ENCODE measurements around the gene NRDE2. TPM values are rescaled to one million over a fixed set of nuclear protein-coding genes. Genes with fewer than 3 reads are reported as not detected.

NRDE2 gene
- total RNA-seq, 2 experiments from 2014 or later, result 12.3 to 16.6 TPM

DNA sequence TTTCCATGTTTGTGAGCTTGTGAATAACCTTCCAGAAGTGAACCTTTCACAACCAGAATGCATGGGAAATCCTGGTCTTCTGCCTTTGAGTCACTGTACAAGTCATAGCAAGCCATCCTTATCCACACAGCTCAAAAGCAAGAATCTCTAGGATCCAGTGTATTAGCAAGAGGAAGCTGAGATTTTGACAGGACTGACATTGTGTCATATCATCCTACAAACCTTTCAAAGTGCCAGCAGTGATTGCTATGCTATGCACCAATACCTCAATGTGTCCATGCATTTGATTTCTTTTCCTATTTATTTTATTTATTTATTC, 13.5 kb upstream of the NRDE2 start:
- no peak overlapping the region for H3K27ac ChIP-seq (ENCODE audit: low read depth, low read length, poor library complexity, severe bottlenecking)
- intact Hi-C loops (cut with micrococcal nuclease; ENCODE audit: unreplicated experiment), result no loop called here
- H3K4me1 ChIP-seq (ENCODE audit: insufficient read depth, low read length, poor library complexity, severe bottlenecking), result no peaks in the 10 kb centered on the region
- H2AFZ ChIP-seq (ENCODE audit: low read length), result no peak overlapping the region
- DNase-seq (ENCODE audit: low spot score), result no peak
- H3K4me3 ChIP-seq (ENCODE audit: low read depth, low read length, poor library complexity, severe bottlenecking), result no peak overlapping the region
- BruUV-seq (replicated peaks), result no TSS peak
- H3K4me2 ChIP-seq (ENCODE audit: low read length), result no peak overlapping the region
- no peaks in the 10 kb centered on the region for H3K36me3 ChIP-seq (ENCODE audit: insufficient read depth, low read length)
- ChIA-PET POLR2A (no interaction called here), CTCF (ENCODE audit: unreplicated experiment) (no interaction called here)
- H3K79me2 ChIP-seq (ENCODE audit: insufficient read depth, low read depth, low read length), result no peaks in the 10 kb centered on the region
- TF ChIP-seq, protein P1, sequence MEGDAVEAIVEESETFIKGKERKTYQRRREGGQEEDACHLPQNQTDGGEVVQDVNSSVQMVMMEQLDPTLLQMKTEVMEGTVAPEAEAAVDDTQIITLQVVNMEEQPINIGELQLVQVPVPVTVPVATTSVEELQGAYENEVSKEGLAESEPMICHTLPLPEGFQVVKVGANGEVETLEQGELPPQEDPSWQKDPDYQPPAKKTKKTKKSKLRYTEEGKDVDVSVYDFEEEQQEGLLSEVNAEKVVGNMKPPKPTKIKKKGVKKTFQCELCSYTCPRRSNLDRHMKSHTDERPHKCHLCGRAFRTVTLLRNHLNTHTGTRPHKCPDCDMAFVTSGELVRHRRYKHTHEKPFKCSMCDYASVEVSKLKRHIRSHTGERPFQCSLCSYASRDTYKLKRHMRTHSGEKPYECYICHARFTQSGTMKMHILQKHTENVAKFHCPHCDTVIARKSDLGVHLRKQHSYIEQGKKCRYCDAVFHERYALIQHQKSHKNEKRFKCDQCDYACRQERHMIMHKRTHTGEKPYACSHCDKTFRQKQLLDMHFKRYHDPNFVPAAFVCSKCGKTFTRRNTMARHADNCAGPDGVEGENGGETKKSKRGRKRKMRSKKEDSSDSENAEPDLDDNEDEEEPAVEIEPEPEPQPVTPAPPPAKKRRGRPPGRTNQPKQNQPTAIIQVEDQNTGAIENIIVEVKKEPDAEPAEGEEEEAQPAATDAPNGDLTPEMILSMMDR (conservative IDR thresholded peaks at IDR 0.05; ENCODE audit: low read length), result no peak
- TF ChIP-seq EZH2phosphoT487 (IDR thresholded peaks at IDR 0.05; ENCODE audit: borderline replicate concordance, low read depth, low read length), result no peak
- no peaks in the 10 kb centered on the region for H3K9me2 ChIP-seq (ENCODE audit: insufficient read depth, low read length)
- H4K20me1 ChIP-seq (ENCODE audit: insufficient read depth, low read length), result no peaks in the 10 kb centered on the region
- no peaks in the 10 kb centered on the region for H3K9me3 ChIP-seq (ENCODE audit: low read length)

- H3K27ac ChIP-seq (ENCODE audit: low read depth, low read length, poor library complexity, severe bottlenecking), result no peak overlapping the region
- DNase-seq (ENCODE audit: low spot score), result no peak
- no peaks in the 10 kb centered on the region for H3K4me1 ChIP-seq (ENCODE audit: insufficient read depth, low read length, poor library complexity, severe bottlenecking)
- no peak overlapping the region for H3K4me3 ChIP-seq (ENCODE audit: low read depth, low read length, poor library complexity, severe bottlenecking)
- H4K20me1 ChIP-seq (ENCODE audit: insufficient read depth, low read length), result no peaks in the 10 kb centered on the region
- H3K79me2 ChIP-seq (ENCODE audit: insufficient read depth, low read depth, low read length), result no peaks in the 10 kb centered on the region
- H2AFZ ChIP-seq (ENCODE audit: low read length), result no peak overlapping the region
- no TSS peak for BruUV-seq (replicated peaks)
- no peaks in the 10 kb centered on the region for H3K9me3 ChIP-seq (ENCODE audit: low read length)
- intact Hi-C loops (cut with micrococcal nuclease; ENCODE audit: unreplicated experiment), result no loop called here
- H3K9me2 ChIP-seq (ENCODE audit: insufficient read depth, low read length), result no peaks in the 10 kb centered on the region
- CTCF ChIA-PET (ENCODE audit: unreplicated experiment), result no interaction called here
- no peaks in the 10 kb centered on the region for H3K36me3 ChIP-seq (ENCODE audit: insufficient read depth, low read length)
- POLR2A ChIA-PET, result no interaction called here
- TF ChIP-seq, protein P1 (conservative IDR thresholded peaks at IDR 0.05; ENCODE audit: low read length), result no peak
- no peak for TF ChIP-seq EZH2phosphoT487 (IDR thresholded peaks at IDR 0.05; ENCODE audit: borderline replicate concordance, low read depth, low read length)
- H3K4me2 ChIP-seq (ENCODE audit: low read length), result no peak overlapping the region
Measured at GRCh38 chr14:90344331-90345238, 12.8 kb upstream of the NRDE2 start.

DNA sequence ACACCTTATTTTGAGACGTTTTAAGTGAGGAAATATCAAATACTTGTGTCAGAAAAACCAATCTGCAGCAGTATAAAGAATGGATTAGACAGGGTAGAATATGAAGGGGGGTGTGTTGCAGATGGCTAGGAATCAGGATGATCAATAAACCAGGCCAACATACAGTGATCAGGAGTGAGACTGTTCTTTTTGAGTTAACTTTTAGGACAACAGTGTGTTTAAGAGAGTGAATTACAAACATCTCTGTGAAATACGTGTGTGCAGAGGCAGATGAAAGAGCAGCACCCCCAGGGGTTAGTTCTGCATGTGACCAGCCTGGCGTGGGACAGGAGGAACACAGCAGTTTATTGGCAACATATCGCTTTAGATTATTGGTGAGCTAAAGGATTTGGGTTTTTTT, 10.6 kb upstream of the NRDE2 start:
- intact Hi-C loops (cut with micrococcal nuclease; ENCODE audit: unreplicated experiment), result no loop called here
- no peak overlapping the region for H2AFZ ChIP-seq (ENCODE audit: low read length)
- no peaks in the 10 kb centered on the region for H3K9me3 ChIP-seq (ENCODE audit: low read length)
- no peaks in the 10 kb centered on the region for H4K20me1 ChIP-seq (ENCODE audit: insufficient read depth, low read length)
- no peaks in the 10 kb centered on the region for H3K79me2 ChIP-seq (ENCODE audit: insufficient read depth, low read depth, low read length)
- no peak overlapping the region for H3K27ac ChIP-seq (ENCODE audit: low read depth, low read length, poor library complexity, severe bottlenecking)
- no peaks in the 10 kb centered on the region for H3K9me2 ChIP-seq (ENCODE audit: insufficient read depth, low read length)
- H3K4me3 ChIP-seq (ENCODE audit: low read depth, low read length, poor library complexity, severe bottlenecking), result no peak overlapping the region
- no peak for DNase-seq (ENCODE audit: low spot score)
- CTCF ChIA-PET (ENCODE audit: unreplicated experiment), result no interaction called here
- H3K4me1 ChIP-seq (ENCODE audit: insufficient read depth, low read length, poor library complexity, severe bottlenecking), result no peaks in the 10 kb centered on the region
- POLR2A ChIA-PET, result no interaction called here
- H3K4me2 ChIP-seq (ENCODE audit: low read length), result no peak overlapping the region
- no peaks in the 10 kb centered on the region for H3K36me3 ChIP-seq (ENCODE audit: insufficient read depth, low read length)
- BruUV-seq (replicated peaks), result no TSS peak
- TF ChIP-seq, protein P1 (conservative IDR thresholded peaks at IDR 0.05; ENCODE audit: low read length), result no peak
- no peak for TF ChIP-seq EZH2phosphoT487 (IDR thresholded peaks at IDR 0.05; ENCODE audit: borderline replicate concordance, low read depth, low read length)
